ENCODE data around the gene TMEM147. TPM values are rescaled to one million over a fixed set of nuclear protein-coding genes. Genes with fewer than 3 reads are reported as not detected.

The TMEM147 gene
- total and polyA plus RNA-seq, 2 of the 13 experiments (the other 11 are each of a cell fraction or from before 2014, with no cell fraction given) = 141 to 176 TPM

DNA sequence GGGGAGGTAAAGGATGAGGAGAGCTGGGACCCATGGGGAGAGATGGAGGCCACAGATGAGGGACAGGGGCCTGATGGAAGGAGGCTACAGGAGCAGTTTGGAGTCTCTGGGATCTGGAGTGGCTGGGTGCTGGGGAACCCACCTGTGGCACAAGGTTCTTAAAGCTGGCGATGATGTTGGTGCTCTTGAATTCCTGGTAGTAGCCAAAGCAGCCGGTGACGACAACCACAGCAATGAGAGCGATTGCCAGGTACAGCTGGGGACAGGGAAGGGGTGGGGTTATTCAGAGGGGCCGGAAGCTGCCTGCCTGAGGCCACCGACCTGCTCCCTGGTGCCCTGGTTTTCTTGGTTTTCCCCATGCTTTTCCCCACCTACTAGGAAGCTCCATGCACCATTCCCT, 15.3 kb downstream of the TMEM147 start:
- intact Hi-C loops (cut with micrococcal nuclease; ENCODE audit: unreplicated experiment) = no loop called here
- TF ChIP-seq NR2F2 (IDR thresholded peaks at IDR 0.05; ENCODE audit: borderline replicate concordance, low read depth) = no peak
- TF ChIP-seq, protein P1, sequence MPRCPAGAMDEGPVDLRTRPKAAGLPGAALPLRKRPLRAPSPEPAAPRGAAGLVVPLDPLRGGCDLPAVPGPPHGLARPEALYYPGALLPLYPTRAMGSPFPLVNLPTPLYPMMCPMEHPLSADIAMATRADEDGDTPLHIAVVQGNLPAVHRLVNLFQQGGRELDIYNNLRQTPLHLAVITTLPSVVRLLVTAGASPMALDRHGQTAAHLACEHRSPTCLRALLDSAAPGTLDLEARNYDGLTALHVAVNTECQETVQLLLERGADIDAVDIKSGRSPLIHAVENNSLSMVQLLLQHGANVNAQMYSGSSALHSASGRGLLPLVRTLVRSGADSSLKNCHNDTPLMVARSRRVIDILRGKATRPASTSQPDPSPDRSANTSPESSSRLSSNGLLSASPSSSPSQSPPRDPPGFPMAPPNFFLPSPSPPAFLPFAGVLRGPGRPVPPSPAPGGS (CRISPR knock-in tag; IDR thresholded peaks at IDR 0.05) = no peak
- TF ChIP-seq SP1 (IDR thresholded peaks at IDR 0.05) = no peak
- no peak for TF ChIP-seq SP1 (CRISPR knock-in tag; IDR thresholded peaks at IDR 0.05)
- no peak for TF ChIP-seq YEATS2 (CRISPR knock-in tag; IDR thresholded peaks at IDR 0.05; ENCODE audit: borderline replicate concordance)
- TF ChIP-seq, protein P2, sequence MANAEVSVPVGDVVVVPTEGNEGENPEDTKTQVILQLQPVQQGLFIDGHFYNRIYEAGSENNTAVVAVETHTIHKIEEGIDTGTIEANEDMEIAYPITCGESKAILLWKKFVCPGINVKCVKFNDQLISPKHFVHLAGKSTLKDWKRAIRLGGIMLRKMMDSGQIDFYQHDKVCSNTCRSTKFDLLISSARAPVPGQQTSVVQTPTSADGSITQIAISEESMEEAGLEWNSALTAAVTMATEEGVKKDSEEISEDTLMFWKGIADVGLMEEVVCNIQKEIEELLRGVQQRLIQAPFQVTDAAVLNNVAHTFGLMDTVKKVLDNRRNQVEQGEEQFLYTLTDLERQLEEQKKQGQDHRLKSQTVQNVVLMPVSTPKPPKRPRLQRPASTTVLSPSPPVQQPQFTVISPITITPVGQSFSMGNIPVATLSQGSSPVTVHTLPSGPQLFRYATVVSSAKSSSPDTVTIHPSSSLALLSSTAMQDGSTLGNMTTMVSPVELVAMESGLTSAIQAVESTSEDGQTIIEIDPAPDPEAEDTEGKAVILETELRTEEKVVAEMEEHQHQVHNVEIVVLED (CRISPR knock-in tag; IDR thresholded peaks at IDR 0.05; ENCODE audit: borderline replicate concordance) = no peak
- TF ChIP-seq SUZ12 (IDR thresholded peaks at IDR 0.05; ENCODE audit: low read depth, low read length) = no peak
- TF ChIP-seq NRL (CRISPR knock-in tag; IDR thresholded peaks at IDR 0.05; ENCODE audit: borderline replicate concordance) = no peak
- TF ChIP-seq RXRA (CRISPR knock-in tag; IDR thresholded peaks at IDR 0.05) = no peak
- no peak for TF ChIP-seq ARNTL (CRISPR knock-in tag; IDR thresholded peaks at IDR 0.05)
- TF ChIP-seq YEATS4 (CRISPR knock-in tag; IDR thresholded peaks at IDR 0.05; ENCODE audit: borderline replicate concordance) = no peak
- TF ChIP-seq HNRNPK (IDR thresholded peaks at IDR 0.05; ENCODE audit: low read depth, low read length, poor library complexity, severe bottlenecking) = no peak
- no peak for TF ChIP-seq ZNF839 (CRISPR knock-in tag; IDR thresholded peaks at IDR 0.05; ENCODE audit: borderline replicate concordance)
- no peak for TF ChIP-seq PHF8 (CRISPR knock-in tag; IDR thresholded peaks at IDR 0.05)
- no peak for TF ChIP-seq ZNF292 (CRISPR knock-in tag; IDR thresholded peaks at IDR 0.05; ENCODE audit: borderline replicate concordance, low read depth)
- TF ChIP-seq ZNF567 (CRISPR knock-in tag; IDR thresholded peaks at IDR 0.05; ENCODE audit: borderline replicate concordance) = no peak
- no peaks in the 10 kb centered on the region for H3K9me3 ChIP-seq (ENCODE audit: low read length)
- POLR2A ChIA-PET = no interaction called here
- H2AFZ ChIP-seq (ENCODE audit: low read length) = no peak overlapping the region
- FAIRE-seq (no peak), DNase-seq (ENCODE audit: low spot score) (no peak), ATAC-seq (no peak)
- H3K4me2 ChIP-seq (ENCODE audit: low read depth, low read length) = no peak overlapping the region
- WGBS (ENCODE audit: low lambda C conversion rate) = 0% methylated on average over 1 of the region's 6 CpGs
- H3K4me1 ChIP-seq (ENCODE audit: insufficient read depth, low read length) = peaks cover 31% of the 10 kb centered on the region
- no peaks in the 10 kb centered on the region for H4K20me1 ChIP-seq (ENCODE audit: insufficient read depth, low read length)
- in situ Hi-C loops (cut with HindIII; ENCODE audit: extremely low pct_ligation_motif_present, low pct_unique_long_range_greater_than_20kb) = no loop called here
- no peak overlapping the region for H3K9ac ChIP-seq (ENCODE audit: insufficient read depth, low read depth, low read length)
- BruUV-seq (replicated peaks) = no TSS peak
- no peak overlapping the region for H3K4me3 ChIP-seq (replicated peaks in 1 of 3; ENCODE audit: insufficient read depth in 1 of 3, low read depth in 2 of 3, low read length in 3 of 3)
- CTCF ChIA-PET (ENCODE audit: low intra/inter-chr PET ratio, low total read pairs) = no interaction called here
- H3K27me3 ChIP-seq (ENCODE audit: control insufficient read depth in 1 of 2, insufficient read depth in 2 of 2, low read length in 2 of 2) = peaks cover 1 to 42% of the 10 kb centered on the region in 2 experiments; a peak in 3 of 5 replicates
- no peaks in the 10 kb centered on the region for H3K36me3 ChIP-seq (replicated peaks in 1 of 2; ENCODE audit: control insufficient read depth in 1 of 2, insufficient read depth in 2 of 2, low read length in 2 of 2)
- no peak overlapping the region for H3K27ac ChIP-seq (ENCODE audit: extremely low read length, insufficient read depth, low read length)
- H3K79me2 ChIP-seq (ENCODE audit: insufficient read depth, low read length) = no peaks in the 10 kb centered on the region

All from HepG2 (cell line).